Ectodermal cell (in vitro differentiated cells): Measurements from ENCODE around the gene PDX1.

Experiments
- H3K27ac ChIP-seq: 2 replicates; pipeline ENCODE4 v1.7.0; 2013; ENCODE audit warnings: mild to moderate bottlenecking, low read depth, low read length; ENCODE audit not compliant: insufficient read depth, poor library complexity, severe bottlenecking
- H3K27me3 ChIP-seq: 2 replicates; pipeline ENCODE4 v1.7.0; 2013; ENCODE audit warnings: mild to moderate bottlenecking, low read length; ENCODE audit not compliant: insufficient read depth, control insufficient read depth, poor library complexity, severe bottlenecking
- H3K36me3 ChIP-seq: one replicate; pipeline ENCODE4 v1.7.0; 2013; ENCODE audit warnings: low read length; ENCODE audit not compliant: control insufficient read depth, insufficient read depth
- H3K4me1 ChIP-seq: one replicate; pipeline ENCODE4 v1.7.0; 2013; ENCODE audit warnings: low read length; ENCODE audit not compliant: control insufficient read depth, insufficient read depth
- H3K4me3 ChIP-seq: 2 replicates; pipeline ENCODE4 v1.7.0; 2013; ENCODE audit warnings: low read depth, low read length, control low read depth; ENCODE audit not compliant: insufficient read depth
- H3K9me3 ChIP-seq: 2 replicates; pipeline ENCODE4 v1.7.0; 2013; ENCODE audit warnings: mild to moderate bottlenecking, low read length, moderate library complexity; ENCODE audit not compliant: control insufficient read depth
- WGBS, 2 experiments: methylation state at CpG; one replicate each; pipeline ENCODE4 v1.1.7; 2013; ENCODE audit warnings: missing lambda C conversion rate in 2 of 2; 5-methylcytosine and 5-hydroxymethylcytosine counted together

PDX1 gene

GRCh38 chr13:27922883-27923612 is 3.2 kb downstream of the PDX1 start:
- Histone ChIP-seq H3K27ac (no peak overlapping the region), H3K36me3 (no peaks in the 10 kb centered on the region), H3K4me3 (no peak overlapping the region), H3K27me3 (peaks cover 100% of the 10 kb centered on the region), H3K4me1 (peaks cover 8% of the 10 kb centered on the region), H3K9me3 (no peaks in the 10 kb centered on the region)
- WGBS, 2 experiments = 11 to 12% methylated on average over 24 of the region's 24 CpGs

GRCh38 chr13:27923794-27924528 is 4.2 kb downstream of the PDX1 start:
- no peak overlapping the region for H3K27ac ChIP-seq
- no peak overlapping the region for H3K4me3 ChIP-seq
- H3K4me1 ChIP-seq = peaks cover 7% of the 10 kb centered on the region
- 6% methylated on average over 48 of the region's 48 CpGs for WGBS, 2 experiments
- H3K27me3 ChIP-seq = peaks cover 100% of the 10 kb centered on the region
- H3K9me3 ChIP-seq = no peaks in the 10 kb centered on the region
- no peaks in the 10 kb centered on the region for H3K36me3 ChIP-seq

- Histone ChIP-seq H3K27ac (no peak overlapping the region), H3K4me3 (no peak overlapping the region), H3K36me3 (no peaks in the 10 kb centered on the region), H3K9me3 (no peaks in the 10 kb centered on the region), H3K27me3 (peaks cover 100% of the 10 kb centered on the region), H3K4me1 (peaks cover 7% of the 10 kb centered on the region)
- WGBS, 2 experiments = 2% methylated on average over 46 of the region's 46 CpGs
These were observed 4.8 kb downstream of the PDX1 start for GRCh38 chr13:27924529-27925141.

- H3K9me3 ChIP-seq = no peaks in the 10 kb centered on the region
- peaks cover 7% of the 10 kb centered on the region for H3K4me1 ChIP-seq
- no peak overlapping the region for H3K4me3 ChIP-seq
- no peak overlapping the region for H3K27ac ChIP-seq
- no peaks in the 10 kb centered on the region for H3K36me3 ChIP-seq
- H3K27me3 ChIP-seq = peaks cover 100% of the 10 kb centered on the region
- 35 to 37% methylated on average over 9 of the region's 9 CpGs for WGBS, 2 experiments
These were observed 5.6 kb downstream of the PDX1 start for GRCh38 chr13:27925220-27925991.

- WGBS, 2 experiments = 7% methylated on average over 35 of the region's 35 CpGs
- H3K4me3 ChIP-seq = no peak overlapping the region
These were observed 7.0 kb downstream of the PDX1 start for GRCh38 chr13:27926644-27927434.

GRCh38 chr13:27927444-27928352 is 7.9 kb downstream of the PDX1 start:
- 7 to 8% methylated on average over 52 to 53 of the region's 53 CpGs for WGBS, 2 experiments

More at GRCh38 chr13:27926644-27927434, 7.0 kb downstream of the PDX1 start:
- H3K27ac ChIP-seq = no peak overlapping the region
- H3K9me3 ChIP-seq = no peaks in the 10 kb centered on the region
- no peaks in the 10 kb centered on the region for H3K4me1 ChIP-seq
- no peaks in the 10 kb centered on the region for H3K36me3 ChIP-seq
- peaks cover 100% of the 10 kb centered on the region for H3K27me3 ChIP-seq

GRCh38 chr13:27928353-27928804 is 8.6 kb downstream of the PDX1 start:
- H3K36me3 ChIP-seq = no peaks in the 10 kb centered on the region
- H3K4me1 ChIP-seq = no peaks in the 10 kb centered on the region
- peaks cover 100% of the 10 kb centered on the region for H3K27me3 ChIP-seq
- no peak overlapping the region for H3K27ac ChIP-seq
- H3K4me3 ChIP-seq = no peak overlapping the region
- no peaks in the 10 kb centered on the region for H3K9me3 ChIP-seq
- 9% methylated on average over 26 of the region's 26 CpGs for WGBS, 2 experiments

More at GRCh38 chr13:27927444-27928352, 7.9 kb downstream of the PDX1 start:
- no peaks in the 10 kb centered on the region for H3K9me3 ChIP-seq
- H3K27ac ChIP-seq = no peak overlapping the region
- H3K27me3 ChIP-seq = peaks cover 100% of the 10 kb centered on the region
- no peaks in the 10 kb centered on the region for H3K4me1 ChIP-seq
- H3K36me3 ChIP-seq = no peaks in the 10 kb centered on the region
- H3K4me3 ChIP-seq = no peak overlapping the region

GRCh38 chr13:27928805-27929753 is 9.3 kb downstream of the PDX1 start:
- Histone ChIP-seq H3K4me3 (no peak overlapping the region), H3K27ac (no peak overlapping the region), H3K36me3 (no peaks in the 10 kb centered on the region), H3K27me3 (peaks cover 100% of the 10 kb centered on the region), H3K9me3 (no peaks in the 10 kb centered on the region), H3K4me1 (no peaks in the 10 kb centered on the region)
- 9 to 10% methylated on average over 48 of the region's 48 CpGs for WGBS, 2 experiments
